ENCODE data around the gene ATIC. TPM values are rescaled to one million over a fixed set of nuclear protein-coding genes. Genes with fewer than 3 reads are reported as not detected.

ATIC gene
- total RNA-seq, 1 experiment from 2014 or later, result 295 TPM

- Histone ChIP-seq H4K5ac (ENCODE audit: insufficient read length, low read depth, low read length) (no peak overlapping the region), H3K56ac (ENCODE audit: insufficient read length, low read depth, low read length) (no peak overlapping the region), H4K20me1 (ENCODE audit: control insufficient read depth, insufficient read depth, insufficient read length) (no peaks in the 10 kb centered on the region), H3K9ac (ENCODE audit: extremely low read depth, insufficient read length, low read length) (no peak overlapping the region), H3K23ac (ENCODE audit: insufficient read length, low read depth, low read length) (no peak overlapping the region), H3K4ac (ENCODE audit: low read depth, low read length) (no peak overlapping the region), H3K9me3 (ENCODE audit: control insufficient read depth, low read depth, low read length) (no peaks in the 10 kb centered on the region), H3K27ac (ENCODE audit: insufficient read length, low read depth, low read length) (no peak overlapping the region), H4K91ac (ENCODE audit: insufficient read length, low read depth, low read length) (no peak overlapping the region), H4K8ac (replicated peaks; ENCODE audit: insufficient read length, low read depth, low read length) (no peak overlapping the region), H3K79me2 (ENCODE audit: insufficient read depth, low read length) (no peaks in the 10 kb centered on the region), H2BK5ac (ENCODE audit: insufficient read length, low read length) (no peak overlapping the region), H3K4me2 (ENCODE audit: insufficient read depth, insufficient read length, low read length) (no peak overlapping the region), H3K27me3 (ENCODE audit: insufficient read depth, low read length) (no peaks in the 10 kb centered on the region), H2BK20ac (ENCODE audit: low read depth, low read length, poor library complexity, severe bottlenecking) (no peak overlapping the region), H3K14ac (ENCODE audit: insufficient read depth, low read length) (no peak overlapping the region), H3T11ph (ENCODE audit: low read length) (no peak overlapping the region), H2BK12ac (ENCODE audit: insufficient read length, low read depth, low read length) (no peak overlapping the region), H2BK120ac (ENCODE audit: low read depth, low read length, poor library complexity, severe bottlenecking) (no peak overlapping the region), H2BK15ac (ENCODE audit: low read depth, low read length) (no peak overlapping the region), H3K23me2 (ENCODE audit: insufficient read length, low read depth, low read length, poor library complexity, severe bottlenecking) (no peaks in the 10 kb centered on the region), H2AK5ac (ENCODE audit: insufficient read length, low read length) (no peak overlapping the region), H3K79me1 (ENCODE audit: insufficient read depth, low read depth, low read length, poor library complexity, severe bottlenecking) (no peaks in the 10 kb centered on the region), H3K4me1 (ENCODE audit: insufficient read depth, low read length) (no peaks in the 10 kb centered on the region), H2AFZ (ENCODE audit: low read length) (no peak overlapping the region), H3K18ac (ENCODE audit: insufficient read length, low read depth, low read length) (no peak overlapping the region)
- no peak overlapping the region for H3K4me3 Mint-ChIP-seq
- H3K4me1 Mint-ChIP-seq, result no peaks in the 10 kb centered on the region
- peaks cover 13 to 52% (median 32%) of the 10 kb centered on the region in 3 experiments; a peak in 6 of 7 replicates for H3K36me3 Mint-ChIP-seq (ENCODE audit: insufficient read depth in 1 of 3, low read depth in 3 of 3)
- no peak for TF ChIP-seq CTCF (conservative IDR thresholded peaks at IDR 0.05)
- H3K27me3 Mint-ChIP-seq (ENCODE audit: low read depth), result no peaks in the 10 kb centered on the region
- no peak for DNase-seq
- WGBS (ENCODE audit: extremely low coverage, insufficient read length, low lambda C conversion rate), result no CpG with 5 or more reads among the region's 6 CpGs
- no peak overlapping the region for H3K27ac Mint-ChIP-seq
- H3K9me3 Mint-ChIP-seq, result no peaks in the 10 kb centered on the region
These were observed 50.2 kb downstream of the ATIC start for GRCh38 chr2:215361876-215362561.

All from H9 (cell line).